NCI-H187 treated with DMSO at 0.1 percent for 48 hours (cell line): Measurements from ENCODE around the gene URB2.

Experiments used
- DNase-seq: peaks from one replicate; lab custom pipeline; 2025; lab: John Stamatoyannopoulos, UW

The URB2 gene

DNA sequence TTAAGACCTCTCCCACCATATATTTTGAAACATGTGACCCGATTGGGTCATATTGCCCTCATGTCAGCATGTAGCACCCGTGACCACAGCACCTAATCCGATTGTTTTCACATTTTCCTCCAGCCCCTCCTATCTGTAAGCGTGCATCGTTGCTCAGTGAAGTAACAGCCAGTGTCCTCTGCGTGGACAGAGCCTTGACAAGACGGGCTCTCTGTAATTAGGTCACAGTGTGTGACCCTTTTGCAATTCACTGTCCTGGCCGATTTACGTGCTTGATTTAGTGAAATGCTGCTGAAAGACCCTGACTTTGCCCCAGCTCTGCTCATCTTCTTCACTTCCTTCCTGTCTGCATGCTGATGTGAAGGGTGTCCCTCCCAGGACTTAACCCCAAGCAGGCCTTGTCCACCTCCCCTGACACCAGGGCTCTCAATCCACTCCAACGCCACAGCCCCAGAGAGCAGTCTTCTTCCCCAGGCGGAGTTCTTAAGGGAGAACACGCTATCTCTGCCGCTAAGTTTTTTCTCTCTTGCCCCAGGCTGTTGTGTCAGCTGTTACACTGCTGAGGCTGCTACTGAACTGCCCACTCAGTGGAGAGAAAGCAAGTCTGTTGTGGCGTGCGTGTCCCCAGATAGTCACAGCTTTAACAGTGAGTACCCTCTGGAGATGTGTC, 19.4 kb downstream of the URB2 start:
- no peak for DNase-seq

DNA sequence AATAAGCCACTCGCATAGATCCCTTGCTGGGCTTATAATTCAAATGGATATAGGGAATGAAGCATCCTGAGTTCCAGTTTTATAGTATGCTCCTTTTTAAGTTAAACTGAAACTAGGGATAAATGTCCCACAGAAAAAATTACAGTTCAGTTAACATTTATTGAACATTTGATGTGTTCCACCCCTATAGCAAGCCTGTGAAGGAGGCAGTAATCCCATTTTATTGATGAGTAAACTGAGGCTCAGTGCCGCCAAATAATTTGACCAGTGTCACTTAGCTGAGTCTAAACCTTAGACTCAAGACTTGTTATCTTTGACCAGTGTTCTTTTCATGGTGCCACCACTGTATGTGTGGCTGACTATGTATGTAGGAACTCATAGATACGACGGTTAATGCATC, 22.4 kb downstream of the URB2 start:
- no peak for DNase-seq

DNA sequence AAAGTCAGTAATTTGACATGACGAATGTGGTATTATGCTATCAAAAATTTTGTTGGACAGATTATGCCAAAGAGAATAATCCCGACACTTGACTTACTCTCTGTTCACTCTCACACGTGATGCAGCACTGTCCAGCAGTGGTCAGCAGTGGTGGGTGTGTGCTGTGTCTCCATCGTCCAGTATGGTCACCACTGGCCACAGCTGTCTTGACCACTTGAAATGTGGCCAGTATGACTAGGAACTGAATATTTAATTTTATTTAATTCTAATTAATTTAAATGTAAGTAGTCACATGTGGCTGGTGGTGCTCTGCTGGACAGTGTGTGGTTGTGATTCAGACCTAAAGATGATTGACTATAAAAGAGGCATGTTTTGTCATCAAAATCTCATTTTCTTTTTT, 24.0 kb downstream of the URB2 start:
- no peak for DNase-seq

DNA sequence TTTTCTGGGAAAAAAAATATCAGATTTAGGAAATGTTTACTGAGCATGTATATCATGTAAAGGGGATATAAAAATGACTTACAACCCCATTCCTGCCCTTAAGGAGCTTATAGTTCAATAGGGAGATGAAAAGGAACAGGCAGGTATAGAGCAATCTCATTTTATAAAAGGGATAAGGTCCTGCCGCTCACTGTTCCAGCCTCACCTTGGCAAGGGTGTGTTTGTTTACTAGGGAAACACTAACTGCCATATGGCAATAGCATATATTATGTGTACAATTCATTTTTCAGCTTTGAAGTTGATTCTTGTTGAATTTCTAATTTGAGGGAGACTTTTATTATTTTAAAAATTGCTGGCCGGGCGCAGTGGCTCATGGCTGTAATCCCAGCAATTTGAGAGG, 25.5 kb downstream of the URB2 start:
- no peak for DNase-seq

DNA sequence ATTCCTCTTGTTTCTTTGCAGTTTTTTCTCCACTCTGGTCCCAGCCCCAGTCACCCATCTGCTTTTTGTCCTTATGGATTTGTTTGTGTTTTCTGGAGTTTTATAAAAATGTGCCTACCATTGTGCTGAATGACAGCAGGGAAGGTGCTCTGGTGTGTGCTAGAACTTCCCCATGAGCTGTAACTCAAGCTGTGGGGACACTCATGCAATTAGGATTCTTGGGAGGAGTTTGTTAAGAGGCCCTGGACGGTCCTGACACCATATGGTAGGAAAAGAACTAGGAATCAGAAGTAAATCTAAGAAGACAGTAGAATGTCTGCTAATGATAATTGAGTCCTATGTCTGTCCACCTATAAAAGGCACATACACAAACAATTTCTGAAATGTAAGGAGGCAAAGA, 27.4 kb downstream of the URB2 start:
- no peak for DNase-seq

DNA sequence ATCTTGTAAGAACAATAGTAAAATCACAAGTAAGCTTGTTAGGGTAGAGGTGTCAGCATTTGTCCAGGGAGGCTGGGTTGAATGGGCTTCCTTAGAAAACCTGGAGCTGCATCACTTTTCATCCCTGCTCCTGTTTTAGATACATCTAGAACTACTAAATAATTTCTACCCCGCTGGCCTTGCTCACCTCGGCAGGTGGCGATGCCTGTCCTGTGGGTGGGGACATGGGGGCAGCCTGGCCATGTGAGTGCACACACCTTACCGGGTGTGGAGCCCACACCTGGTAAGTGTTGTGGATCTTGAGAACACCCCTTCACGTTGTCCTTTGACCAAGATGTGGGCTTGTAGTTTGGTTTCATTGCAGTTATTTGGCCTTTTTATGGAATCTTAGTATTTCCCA, 29.7 kb downstream of the URB2 start:
- no peak for DNase-seq

DNA sequence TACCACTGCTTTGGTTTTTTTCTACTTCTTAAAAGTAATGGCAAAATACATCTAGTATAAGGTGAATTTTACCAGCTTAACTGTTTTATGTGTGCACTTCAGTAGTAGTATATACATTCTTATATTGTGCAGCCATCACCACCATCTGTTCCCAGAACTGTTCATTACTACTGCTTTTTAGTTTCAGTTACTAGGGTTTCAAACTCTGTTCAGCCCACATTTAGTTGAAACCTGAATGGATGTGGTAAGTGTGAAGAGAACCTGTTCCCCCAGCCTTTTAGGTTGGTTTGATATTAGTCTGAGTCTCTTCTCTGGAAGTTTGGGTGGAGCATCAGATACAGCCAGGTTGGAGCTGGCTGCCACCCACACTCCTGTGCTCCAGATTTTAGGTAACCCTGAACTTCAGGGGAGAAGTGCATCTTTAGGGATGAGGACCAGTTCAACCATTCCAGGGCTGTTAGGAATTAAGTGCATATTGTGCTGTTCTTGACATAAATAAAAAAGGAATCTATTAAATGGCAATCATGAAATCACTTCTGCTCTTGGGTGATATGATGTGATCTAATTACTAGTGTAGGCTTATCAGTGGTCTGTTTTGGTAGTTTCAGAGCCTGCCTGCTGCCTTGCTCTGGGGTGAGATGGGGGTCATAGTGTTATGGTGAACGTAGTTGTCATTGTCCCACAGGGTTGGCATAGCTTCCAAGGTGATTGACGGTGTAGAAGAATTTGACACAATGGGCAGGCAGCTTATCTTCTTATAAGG, 32.1 kb downstream of the URB2 start:
- DNase-seq, result no peak

DNA sequence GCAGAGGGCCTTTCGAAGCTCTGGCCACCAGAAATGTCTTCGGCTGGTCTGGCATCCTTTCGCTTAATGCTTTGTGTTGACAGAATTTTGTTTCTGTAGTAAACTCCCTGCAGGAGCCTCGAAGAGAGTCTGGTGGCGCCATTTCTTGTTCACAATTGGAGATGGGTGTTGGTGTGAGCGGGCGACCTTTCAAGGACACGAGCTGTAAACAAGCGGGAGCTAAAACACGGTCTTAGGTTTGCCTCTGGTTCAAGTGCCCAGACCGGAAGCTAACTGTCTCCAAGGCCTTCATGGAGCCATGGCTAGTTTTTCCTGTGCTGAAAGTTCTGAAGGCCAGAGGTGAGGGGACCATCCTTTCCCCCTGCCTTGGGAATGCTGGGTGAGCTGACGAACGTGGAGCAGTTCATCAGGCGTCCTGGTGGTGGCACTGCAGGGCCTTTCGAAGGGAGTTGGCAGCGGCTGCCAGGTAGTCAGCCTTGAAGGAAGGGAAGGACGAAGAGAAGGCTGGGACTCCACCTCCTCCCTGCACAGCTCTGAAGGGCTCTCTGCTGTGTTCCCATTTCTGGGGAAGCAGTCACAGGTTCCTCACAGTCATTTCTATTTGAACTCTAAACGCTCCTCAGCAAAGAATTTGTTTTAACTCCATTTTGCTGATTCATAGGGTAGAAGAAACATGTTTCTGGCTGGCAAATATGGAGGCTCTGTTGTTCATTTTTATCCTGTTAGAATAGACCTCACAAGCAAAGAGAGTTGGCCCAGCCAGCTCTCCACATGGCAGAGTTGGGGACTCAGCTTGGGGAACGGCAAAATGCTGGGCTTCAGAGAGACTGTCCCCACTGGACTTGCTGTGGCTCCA, 35.2 kb downstream of the URB2 start:
- peak; percentile 23 for DNase-seq

DNA sequence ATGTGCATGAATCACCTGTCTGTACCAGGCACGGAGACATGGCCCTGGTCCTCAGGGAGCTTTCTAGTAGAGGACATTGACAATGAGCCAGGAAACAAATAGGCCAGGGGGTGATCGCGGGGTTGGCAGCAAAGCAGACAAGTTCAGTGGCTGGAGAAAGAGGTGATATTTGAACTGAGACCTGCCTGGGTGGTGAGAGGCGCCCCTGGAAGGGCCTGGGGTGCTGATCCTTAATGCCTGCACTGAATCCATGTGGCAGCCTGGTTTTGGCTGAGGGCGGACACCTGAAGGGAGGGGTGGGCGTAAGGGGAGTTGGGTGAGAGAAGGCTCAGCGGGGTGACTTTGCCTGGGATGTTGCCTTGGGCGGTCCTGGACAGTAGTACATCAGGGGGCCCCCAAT, 35.9 kb downstream of the URB2 start:
- no peak for DNase-seq

DNA sequence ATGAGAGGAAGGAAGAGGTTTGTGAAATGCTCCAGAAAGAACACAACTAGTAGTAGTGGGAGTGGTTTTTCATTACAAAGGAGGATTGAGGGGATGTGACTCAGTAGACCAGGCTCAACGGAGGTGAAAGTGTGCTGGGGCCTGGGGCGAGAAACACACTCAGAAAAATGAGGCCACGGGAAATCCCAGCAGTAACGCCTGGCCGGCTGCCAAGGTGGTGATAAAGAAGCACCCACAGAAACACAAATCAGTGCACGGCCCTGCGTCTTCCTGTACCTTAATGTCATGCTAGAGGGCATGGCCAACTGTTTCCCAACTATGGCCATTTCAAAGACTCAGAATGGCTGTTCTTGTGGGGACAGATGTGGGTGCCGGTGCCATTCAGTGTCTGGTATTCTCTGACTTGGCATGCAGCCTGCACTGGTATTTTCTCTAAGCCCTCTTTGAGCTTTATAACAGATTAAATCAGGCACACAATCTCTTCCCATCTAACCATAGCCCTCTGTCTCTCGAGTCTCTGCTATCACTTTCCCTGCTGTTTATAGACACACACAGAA, 38.2 kb downstream of the URB2 start:
- no peak for DNase-seq

DNA sequence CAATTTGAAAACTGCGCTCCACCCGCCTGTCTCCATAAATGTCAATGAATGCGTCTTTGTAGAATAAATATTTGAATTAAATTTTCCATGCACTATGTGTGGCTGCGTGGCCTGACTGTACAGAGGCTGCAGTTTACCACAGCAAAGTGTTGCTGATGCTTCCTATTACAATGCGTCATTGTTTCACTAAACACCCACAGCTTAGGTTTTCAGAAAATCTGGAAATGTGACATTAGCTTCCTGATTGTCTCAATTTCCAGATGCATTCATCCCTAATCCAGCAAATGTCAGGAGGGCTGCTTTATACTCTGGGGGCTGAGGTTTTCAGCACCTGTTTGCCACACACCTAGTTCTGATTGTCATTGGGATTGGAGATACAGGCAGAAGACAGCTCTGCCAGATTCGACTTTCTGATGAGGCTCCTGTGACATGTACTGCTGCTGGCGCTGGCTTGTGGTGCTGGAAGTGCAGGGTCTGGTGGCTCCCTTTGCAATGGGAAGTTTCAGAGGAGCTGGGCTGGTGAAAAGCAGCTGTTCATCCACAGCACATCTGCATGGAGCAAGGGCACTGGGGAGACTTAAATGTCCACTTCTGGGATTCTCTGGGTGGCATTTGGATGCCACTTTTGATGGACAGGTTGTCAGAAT, 40.0 kb downstream of the URB2 start:
- DNase-seq, result no peak

DNA sequence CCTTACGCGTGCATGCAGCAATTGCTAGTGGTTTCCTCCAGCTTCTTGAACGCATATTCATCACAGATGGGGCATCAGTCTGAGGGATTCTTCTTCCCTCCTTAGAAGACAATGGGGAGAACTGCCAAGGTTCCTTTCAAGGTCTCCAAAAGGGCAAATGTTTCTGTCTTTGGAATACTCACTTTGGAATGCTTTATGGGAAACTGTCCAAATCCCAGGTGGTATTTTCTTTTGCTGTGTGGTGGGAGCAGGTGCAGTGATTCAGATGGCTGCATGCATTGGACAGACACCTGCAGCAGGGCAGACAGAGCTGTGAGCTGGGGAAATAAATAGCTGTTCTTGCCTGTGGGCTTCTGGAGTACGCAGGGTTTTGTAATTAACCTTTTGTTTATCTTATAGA, 40.5 kb downstream of the URB2 start:
- no peak for DNase-seq

DNA sequence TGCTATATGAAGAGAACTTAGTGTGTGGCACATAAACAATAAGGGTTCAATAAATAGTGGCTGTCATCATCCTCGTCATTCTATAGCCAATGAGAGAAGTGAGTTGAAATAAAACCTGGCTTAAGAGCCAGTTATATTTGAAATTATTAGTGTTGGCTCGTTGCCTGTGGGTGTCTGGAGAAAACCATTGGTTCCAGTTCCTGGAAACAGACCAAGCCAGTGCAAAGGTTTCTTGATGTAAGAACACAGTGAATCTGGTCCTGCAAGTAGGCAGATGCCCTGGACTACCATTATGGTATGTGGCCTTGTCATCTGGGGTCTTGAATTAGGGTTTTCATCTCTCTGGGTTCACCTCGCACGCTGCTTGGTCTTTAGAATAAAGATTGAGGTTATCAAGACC, 43.3 kb downstream of the URB2 start:
- no peak for DNase-seq

DNA sequence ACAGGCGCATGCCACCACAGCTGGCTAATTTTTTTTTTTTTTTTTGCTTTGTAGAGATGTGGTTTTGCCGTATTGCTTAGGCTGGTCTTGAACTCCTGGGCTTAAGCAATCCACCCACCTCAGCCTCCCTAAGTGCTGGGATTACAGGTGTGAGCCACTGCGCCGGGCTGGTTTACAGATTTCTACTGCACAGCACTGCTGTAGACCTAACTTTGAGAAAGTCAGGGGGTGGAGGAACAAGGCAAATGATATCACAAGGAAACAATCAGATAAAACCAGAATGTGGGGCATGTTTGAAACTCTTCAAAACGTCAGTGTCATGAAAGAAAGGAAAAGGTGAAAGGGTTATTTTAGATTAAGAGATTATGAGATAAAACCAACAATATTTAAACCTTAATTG, 45.3 kb downstream of the URB2 start:
- DNase-seq, result no peak

DNA sequence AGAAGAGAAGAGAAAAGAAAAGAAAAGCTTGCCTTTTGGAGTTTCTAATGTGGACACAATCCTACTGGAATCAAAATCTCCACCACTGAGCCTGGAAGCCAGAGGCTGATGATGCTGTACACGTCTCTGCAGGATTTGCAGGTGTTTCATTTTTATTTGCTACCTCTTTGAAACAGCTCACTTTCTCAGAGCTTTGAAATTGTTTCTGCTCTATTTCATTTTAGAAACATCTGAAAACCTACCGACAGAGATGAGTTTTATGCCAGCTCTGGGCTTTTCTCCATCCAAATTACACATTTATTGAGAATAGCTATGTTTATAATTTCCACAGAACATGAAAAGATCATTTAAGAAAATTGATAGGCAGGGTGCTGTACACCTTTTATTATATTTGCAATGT, 46.2 kb downstream of the URB2 start:
- no peak for DNase-seq

DNA sequence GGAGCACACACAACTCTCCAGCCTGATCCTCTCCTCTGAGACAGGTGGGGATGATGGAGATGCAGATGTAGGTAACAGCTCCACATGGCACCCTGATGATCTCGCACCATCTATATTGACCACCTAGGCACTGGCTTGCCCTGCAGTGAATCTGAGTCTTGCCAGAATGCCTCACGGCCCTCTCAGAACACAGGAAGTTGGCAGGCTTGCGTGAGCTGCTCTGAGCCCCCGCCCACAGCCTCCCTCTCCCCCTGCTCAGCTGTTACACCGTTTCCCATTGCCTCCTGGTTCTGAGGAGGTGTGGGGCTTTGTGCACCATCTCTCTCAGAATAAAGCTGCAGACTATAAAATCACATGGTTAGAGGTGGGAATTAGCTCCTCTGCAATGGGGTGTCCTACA, 48.0 kb downstream of the URB2 start:
- DNase-seq, result no peak

DNA sequence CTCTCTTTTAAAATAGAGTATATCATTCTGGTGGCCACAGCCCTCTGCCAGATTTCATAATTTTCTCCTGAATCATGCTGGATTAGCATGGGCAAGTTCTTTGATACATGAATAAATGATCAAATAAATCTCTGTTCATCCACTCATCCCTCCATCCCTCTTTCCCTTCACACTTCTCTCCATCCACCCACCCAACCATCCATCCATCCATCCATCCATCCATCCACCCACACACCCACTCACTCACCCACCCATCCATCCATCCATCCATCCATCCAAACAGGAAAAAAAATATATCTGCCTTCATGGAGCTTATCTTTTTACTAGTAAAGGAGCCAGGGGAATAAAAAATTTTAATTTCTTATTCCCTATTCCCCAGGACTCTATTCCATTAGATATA, 49.3 kb downstream of the URB2 start:
- DNase-seq, result no peak

DNA sequence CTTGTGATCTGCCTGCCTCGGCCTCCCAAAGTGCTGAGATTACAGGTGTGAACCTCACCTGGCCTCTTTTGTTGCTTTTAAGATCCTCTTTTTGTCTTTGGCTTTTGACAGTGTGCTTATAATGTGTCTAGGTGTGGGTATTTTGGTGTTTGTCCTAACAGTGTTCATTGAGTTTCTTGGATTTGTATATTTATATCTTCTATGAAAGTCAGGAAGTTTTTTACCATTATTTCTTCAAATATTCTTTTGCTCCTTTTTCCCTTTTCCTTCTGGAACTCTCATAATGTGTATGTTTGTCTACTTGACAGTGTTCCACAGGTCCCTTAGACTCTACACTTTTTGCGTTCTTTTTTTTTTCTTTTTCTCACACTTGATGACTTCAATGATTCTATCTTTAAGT, 59.1 kb downstream of the URB2 start:
- no peak for DNase-seq

DNA sequence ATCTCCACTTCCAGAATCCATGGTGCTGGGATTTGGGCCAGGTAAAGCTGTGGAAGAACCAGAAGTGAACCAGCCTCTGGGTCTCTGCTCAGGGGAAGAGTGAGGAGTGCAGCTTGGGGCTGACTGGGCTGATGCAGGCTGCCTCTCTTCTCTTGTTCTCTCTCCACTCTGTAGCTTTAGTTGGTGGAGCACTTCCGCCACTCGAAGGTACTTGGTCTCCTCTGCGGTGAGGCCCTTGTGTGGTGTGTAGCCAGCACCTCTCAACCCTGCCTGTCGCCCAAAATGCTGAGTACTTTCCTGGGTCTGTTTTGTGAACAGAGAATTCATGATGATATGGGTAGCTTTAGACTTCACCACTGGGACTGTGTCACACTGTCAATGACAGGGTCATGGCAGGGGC, 63.2 kb downstream of the URB2 start:
- DNase-seq, result no peak

DNA sequence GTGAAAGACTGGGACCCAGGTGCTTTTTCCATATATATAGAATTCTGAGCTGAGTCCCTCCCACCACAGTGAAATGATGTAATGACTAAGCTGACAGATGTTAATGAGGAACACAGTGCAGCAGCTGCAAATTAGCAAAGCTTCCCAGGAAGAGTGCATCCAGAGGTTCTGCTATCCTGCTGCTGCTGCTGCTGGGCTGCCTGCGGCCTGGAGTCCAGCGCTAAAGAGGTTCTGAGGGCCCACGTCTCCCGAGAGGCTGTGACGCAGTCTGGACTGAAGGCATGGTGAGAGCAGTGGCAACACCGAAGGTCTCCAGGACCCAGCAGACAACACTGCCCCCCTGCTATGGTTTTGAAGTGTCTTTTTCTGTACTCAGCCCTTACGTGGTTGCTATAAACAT, 63.9 kb downstream of the URB2 start:
- DNase-seq, result no peak

DNA sequence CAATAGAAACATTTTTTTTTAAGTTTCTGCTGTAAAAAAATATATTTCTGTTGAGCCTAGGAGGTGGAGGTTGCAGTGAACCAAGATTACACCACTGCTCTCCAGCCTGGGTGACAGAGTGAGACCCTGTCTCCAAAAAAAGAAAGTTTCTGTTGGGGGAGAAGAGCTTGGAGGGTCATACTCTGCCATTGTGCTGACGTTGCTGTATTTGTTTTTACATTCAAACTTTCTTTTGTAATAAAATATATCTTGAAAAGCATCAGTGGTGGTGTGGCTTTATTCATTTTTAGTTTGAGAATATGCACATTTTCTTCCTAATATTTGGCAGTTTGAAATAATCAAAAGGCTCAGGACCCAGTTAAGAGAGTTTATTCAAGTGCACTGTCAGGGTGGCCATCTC, 64.6 kb downstream of the URB2 start:
- no peak for DNase-seq

DNA sequence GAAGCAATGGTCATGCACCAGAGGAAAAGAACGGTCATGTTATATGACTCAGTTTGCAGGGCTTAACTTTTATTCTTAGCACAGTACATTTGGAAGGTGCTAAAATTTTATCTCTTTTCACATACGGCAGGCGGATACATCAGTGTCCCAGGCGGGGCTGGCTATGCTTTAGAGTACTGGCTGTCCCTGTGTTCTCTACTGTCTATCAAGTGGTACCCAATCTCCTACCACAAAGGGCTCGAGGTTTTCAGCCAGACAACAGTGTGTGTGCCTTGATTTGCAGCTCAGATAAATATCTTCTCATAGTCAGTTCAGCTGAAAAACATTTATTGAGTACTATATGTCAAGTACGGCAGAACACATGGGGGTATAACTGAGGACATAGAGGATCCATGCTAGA, 65.3 kb downstream of the URB2 start:
- no peak for DNase-seq
